IMR-90 (cell line): ENCODE data around the gene MTM1. TPM values are rescaled to one million over a fixed set of nuclear protein-coding genes. Genes with fewer than 3 reads are reported as not detected.
A peak's percentile ranks its signal among the peaks of the same experiment; 100 is the strongest.

Source experiments
- ATAC-seq: fragments of 200-7000 bp; cut with Tn5 transposase; 2 replicates; pipeline ENCODE4 v1.9.1; 2020; ENCODE audit warnings: low read depth, mild to moderate bottlenecking, moderate library complexity
- BruUV-seq: library from RNA; stranded (reverse); fragments of 400-500 nt; replicated peaks from 2 replicates; lab custom pipeline; 2021; lab: Mats Ljungman, UMichigan
- CTCF ChIA-PET: fragments of 300-600 bp; formaldehyde crosslinking; extraction: SDS; loops from one replicate; lab custom pipeline; 2021; ENCODE audit warnings: antibody characterized with exemption; lab: Yijun Ruan, JAX
- POLR2A ChIA-PET: fragments of 300-600 bp; sonication (Branson Sonifier 250); formaldehyde crosslinking; loops from one replicate; lab custom pipeline; 2022; ENCODE audit warnings: antibody characterized with exemption; ENCODE audit not compliant: unreplicated experiment; lab: Charles Lee
- DNase-seq: peaks from one replicate; pipeline ENCODE4 v3.0.0; 2013
- H2AFZ ChIP-seq: replicated peaks from 2 replicates; pipeline ENCODE3; 2013; ENCODE audit warnings: low read length, mild to moderate bottlenecking; ENCODE audit not compliant: poor library complexity
- H2AK5ac ChIP-seq: 2 replicates; pipeline ENCODE4 v1.6.1; 2013; ENCODE audit warnings: low read depth, low read length, inconsistent platforms
- H2AK9ac ChIP-seq: replicated peaks from 2 replicates; pipeline ENCODE3; 2013; ENCODE audit warnings: mild to moderate bottlenecking, low read depth, low read length, moderate library complexity; ENCODE audit not compliant: poor library complexity
- H2BK120ac ChIP-seq: 2 replicates; pipeline ENCODE4 v1.6.1; 2013; ENCODE audit warnings: low read depth, low read length, inconsistent platforms
- H2BK15ac ChIP-seq: 3 replicates; pipeline ENCODE4 v1.6.1; 2013; ENCODE audit warnings: low read depth, low read length, inconsistent platforms
- H2BK20ac ChIP-seq: 2 replicates; pipeline ENCODE4 v1.6.1; 2013; ENCODE audit warnings: low read depth, mild to moderate bottlenecking, inconsistent platforms, low read length, moderate library complexity
- H2BK5ac ChIP-seq: 2 replicates; pipeline ENCODE4 v1.6.1; 2013; ENCODE audit warnings: mild to moderate bottlenecking, low read depth, low read length, inconsistent platforms; ENCODE audit not compliant: poor library complexity, severe bottlenecking
- H3K14ac ChIP-seq: replicated peaks from 2 replicates; pipeline ENCODE4 v1.6.1; 2013; ENCODE audit warnings: low read depth, low read length, inconsistent platforms
- H3K18ac ChIP-seq: 2 replicates; pipeline ENCODE4 v1.6.1; 2013; ENCODE audit warnings: low read depth, low read length, control low read depth
- H3K23ac ChIP-seq: 2 replicates; pipeline ENCODE4 v1.6.1; 2013; ENCODE audit warnings: low read depth, low read length, inconsistent platforms
- H3K27ac ChIP-seq: 2 replicates; pipeline ENCODE4 v1.5.1; 2013; ENCODE audit warnings: mild to moderate bottlenecking, control low read depth, low read length; ENCODE audit not compliant: insufficient read depth
- H3K27me3 ChIP-seq: 2 replicates; pipeline ENCODE4 v1.6.1; 2013; ENCODE audit warnings: low read length; ENCODE audit not compliant: control insufficient read depth, insufficient read depth
- H3K36me3 ChIP-seq: 2 replicates; pipeline ENCODE4 v1.6.1; 2013; ENCODE audit warnings: low read length, mixed read lengths; ENCODE audit not compliant: control insufficient read depth, insufficient read depth
- H3K4ac ChIP-seq: 2 replicates; pipeline ENCODE4 v1.6.1; 2013; ENCODE audit warnings: low read depth, low read length, inconsistent platforms
- H3K4me1 ChIP-seq: 2 replicates; pipeline ENCODE4 v1.6.1; 2013; ENCODE audit warnings: low read length, mixed read lengths; ENCODE audit not compliant: control insufficient read depth, insufficient read depth
- H3K4me2 ChIP-seq: 2 replicates; pipeline ENCODE4 v1.6.1; 2013; ENCODE audit warnings: low read depth, mild to moderate bottlenecking, control low read depth, low read length, moderate library complexity
- H3K4me3 ChIP-seq: 2 replicates; pipeline ENCODE4 v1.5.1; 2013; ENCODE audit warnings: low read depth, mild to moderate bottlenecking, control low read depth, low read length, moderate library complexity; ENCODE audit not compliant: insufficient read depth
- H3K56ac ChIP-seq: 2 replicates; pipeline ENCODE4 v1.6.1; 2013; ENCODE audit warnings: low read length, inconsistent platforms; ENCODE audit not compliant: insufficient read depth; ENCODE audit errors: extremely low read depth
- H3K79me1 ChIP-seq, 2 experiments: 2 replicates each; pipeline ENCODE4 v1.6.1; 2013; ENCODE audit warnings: low read length in 2 of 2, inconsistent platforms in 1 of 2, low read depth in 1 of 2
- H3K9ac ChIP-seq: 2 replicates; pipeline ENCODE4 v1.6.1; 2013; ENCODE audit warnings: low read depth, low read length, control low read depth
- H3K9me1 ChIP-seq: 2 replicates; pipeline ENCODE4 v1.6.1; 2013; ENCODE audit warnings: low read length, inconsistent platforms; ENCODE audit not compliant: insufficient read depth
- H3K9me3 ChIP-seq: 2 replicates; pipeline ENCODE4 v1.6.1; 2013; ENCODE audit warnings: low read length; ENCODE audit not compliant: control insufficient read depth, insufficient read depth
- H4K20me1 ChIP-seq: 2 replicates; pipeline ENCODE4 v1.6.1; 2013; ENCODE audit warnings: low read length, inconsistent platforms; ENCODE audit not compliant: insufficient read depth
- H4K5ac ChIP-seq: 2 replicates; pipeline ENCODE4 v1.6.1; 2013; ENCODE audit warnings: mild to moderate bottlenecking, low read depth, low read length, control low read depth
- H4K8ac ChIP-seq, 2 experiments: 2 replicates each; pipeline ENCODE4 v1.6.1; 2013; ENCODE audit warnings: low read depth in 2 of 2, low read length in 2 of 2, control low read depth in 1 of 2, inconsistent platforms in 1 of 2
- H4K91ac ChIP-seq: 2 replicates; pipeline ENCODE4 v1.6.1; 2013; ENCODE audit warnings: low read depth, low read length, inconsistent platforms; ENCODE audit not compliant: insufficient read depth
- NFE2L2 ChIP-seq: fragments of 150-350 bp; IDR thresholded peaks from 2 replicates; pipeline ENCODE4 v1.6.1; 2016; ENCODE audit warnings: low read depth, mild to moderate bottlenecking, low read length
- WGBS, 2 experiments: methylation state at CpG; one replicate each; pipeline versions ENCODE4 v1.1.5 to v1.1.7; 2013; ENCODE audit warnings: missing lambda C conversion rate in 2 of 2; ENCODE audit not compliant: insufficient read length in 1 of 2; ENCODE audit errors: extremely low coverage in 2 of 2; 5-methylcytosine and 5-hydroxymethylcytosine counted together
- dilution Hi-C: fragments of 300-500 bp; cut with HindIII; formaldehyde crosslinking; loops from one replicate; pipeline ENCODE4 v1.14.3; 2018; ENCODE audit warnings: low sequenced_read_pairs; ENCODE audit not compliant: unreplicated experiment
- in situ Hi-C: fragments of 300-500 bp; cut with MboI; formaldehyde crosslinking; loops from 3 replicates; pipeline ENCODE4 v1.14.3; 2019; ENCODE audit warnings: low sequenced_read_pairs, inconsistent platforms, mixed read lengths
- intact Hi-C: fragments of 100-400 bp; cut with micrococcal nuclease; formaldehyde crosslinking; loops from 2 replicates; pipeline ENCODE4 v1.10.0; 2022
- polyA plus RNA-seq, 3 experiments: library from polyadenylated mRNA; depleted of rRNA; stranded (reverse); fragments of >200 nt; gene quantifications; 2 replicates each; pipeline ENCODE4 v1.2.3, GENCODE V29; 2012; ENCODE audit warnings: low replicate concordance in 1 of 3
- total RNA-seq: library from RNA; depleted of rRNA; stranded (reverse); fragments of >200 nt; gene quantifications from 2 replicates; pipeline ENCODE4 v1.2.3, GENCODE V29; 2012

Gene MTM1
- total and polyA plus RNA-seq, 2 of the 4 experiments (the other 2 are of a cell fraction): 3.8 to 5.6 TPM

DNA sequence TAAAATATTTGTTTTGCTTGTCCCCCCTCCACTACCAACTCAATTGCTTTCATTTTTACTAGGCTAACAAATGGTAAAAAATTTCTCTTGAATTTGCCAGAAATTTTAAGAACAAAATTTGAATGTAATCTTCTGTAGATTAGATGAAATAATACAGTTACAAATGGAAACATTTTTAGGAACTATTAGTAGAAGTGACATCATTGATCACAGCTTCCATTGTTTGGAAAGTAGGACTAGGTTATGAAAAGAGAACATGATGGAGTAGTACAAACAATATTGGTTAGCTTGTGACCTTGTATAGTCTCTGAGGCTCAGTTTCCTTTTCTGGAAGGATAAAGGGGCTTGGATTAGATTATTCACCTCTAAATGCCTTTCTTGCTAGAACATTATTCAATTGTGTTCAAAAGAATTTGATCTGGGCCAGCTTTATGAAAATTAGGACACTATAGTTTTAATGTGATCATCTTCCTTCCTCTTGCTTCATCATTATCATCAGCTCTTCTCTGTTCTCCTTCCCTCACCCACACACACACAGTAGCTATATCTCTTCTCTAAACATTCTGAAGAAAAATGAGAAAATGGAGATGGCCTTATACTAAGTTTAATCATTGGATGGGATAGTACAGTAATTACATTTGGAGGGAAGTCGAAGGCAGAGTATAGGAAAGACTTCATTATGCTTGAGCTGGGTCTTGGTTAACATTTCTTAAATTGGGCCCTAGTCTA is 134.7 kb downstream of the MTM1 start:
- Histone ChIP-seq H3K27ac (no peak overlapping the region), H3K9ac (no peak overlapping the region), H2BK120ac (no peak overlapping the region), H4K20me1 (no peaks in the 10 kb centered on the region), H3K36me3 (peaks cover 2% of the 10 kb centered on the region; the same call in 1 of the 2 replicates), H2AK9ac (no peak overlapping the region), H4K8ac (no peak overlapping the region), H3K4me2 (no peak overlapping the region), H2BK5ac (peak overlapping the region; percentile 59), H3K18ac (no peak overlapping the region), H3K23ac (no peak overlapping the region), H3K56ac (no peak overlapping the region), H2AFZ (no peak overlapping the region), H4K91ac (no peak overlapping the region), H3K4me1 (peaks cover 4% of the 10 kb centered on the region; the same call in 1 of the 2 replicates), H2BK15ac (no peak overlapping the region), H4K5ac (no peak overlapping the region), H3K14ac (no peak overlapping the region), H3K4me3 (no peak overlapping the region), H2AK5ac (no peak overlapping the region), H3K9me1 (no peaks in the 10 kb centered on the region), H3K79me1 (peaks cover 3 to 6% of the 10 kb centered on the region in 2 experiments; a peak in 1 of 4 replicates), H3K4ac (no peak overlapping the region), H2BK20ac (no peak overlapping the region), H3K9me3 (no peaks in the 10 kb centered on the region), H3K27me3 (no peaks in the 10 kb centered on the region)
- dilution Hi-C loops (no loop called here), intact Hi-C loops (no loop called here), in situ Hi-C loops (loop anchor here (25.0 kb wide), 2 partner anchors 341 to 741 kb away; partner anchors contain the start of gene MAMLD1)
- DNase-seq: no peak
- no peak for ATAC-seq
- WGBS, 2 experiments: no CpG with 5 or more reads among the region's 1 CpG
- BruUV-seq: no TSS peak
- TF ChIP-seq NFE2L2: no peak
- ChIA-PET CTCF (interaction anchor here (1.5 kb wide), 1 partner anchor 28 kb away, joined by 3 read pairs; no protein-coding TSS in a partner anchor), POLR2A (no interaction called here)
